Measurements from ENCODE around the gene ROBO2. TPM values are rescaled to one million over a fixed set of nuclear protein-coding genes. Genes with fewer than 3 reads are reported as not detected.

ROBO2 gene
- total and polyA plus RNA-seq, 2 experiments from 2014 or later, result 1.5 to 7.8 TPM

- TF ChIP-seq EZH2phosphoT487 (IDR thresholded peaks at IDR 0.05; ENCODE audit: unreplicated experiment) (no peak), EZH2 (IDR thresholded peaks at IDR 0.05; ENCODE audit: low read depth, unreplicated experiment) (no peak), ZNF331 (CRISPR knock-in tag; IDR thresholded peaks at IDR 0.05; ENCODE audit: low read depth) (no peak), NANOG (IDR thresholded peaks at IDR 0.05; ENCODE audit: borderline replicate concordance) (no peak), STAT1 (IDR thresholded peaks at IDR 0.05; ENCODE audit: unreplicated experiment) (no peak), POLR2AphosphoS5 (IDR thresholded peaks at IDR 0.05; ENCODE audit: low read depth) (no peak), CTCF (conservative IDR thresholded peaks at IDR 0.05; ENCODE audit: low read depth in 2 of 2) (no peak), REST (IDR thresholded peaks at IDR 0.05; ENCODE audit: unreplicated experiment) (no peak), ZNF114 (CRISPR knock-in tag; IDR thresholded peaks at IDR 0.05) (no peak)
Observed at GRCh38 chr3:77699125-77699691, 659.3 kb downstream of the ROBO2 start (continued).

Small RNAs within 50 kb of the gene (small RNA-seq; reads per million reads assigned to genes)
- gene RNU6-386P (ENCODE audit: low replicate concordance), result not detected
